ENCODE results near the gene KLRG1.

GRCh38 chr12:8969861-8970411 is 19.4 kb upstream of the KLRG1 start:
- TF ChIP-seq CTCF (IDR thresholded peaks at IDR 0.05) (no peak), POLR2A (IDR thresholded peaks at IDR 0.05) (no peak)
